Progenitor cell of endocrine pancreas (in vitro differentiated cells): ENCODE measurements around the gene FXYD2. TPM values are rescaled to one million over a fixed set of nuclear protein-coding genes. Genes with fewer than 3 reads are reported as not detected.

Experiments used
- DNase-seq: peaks from one replicate; pipeline ENCODE4 v3.0.0; 2021; ENCODE audit warnings: low spot score; ENCODE audit not compliant: unreplicated experiment
- H3K27ac Mint-ChIP-seq: 2 replicates; pipeline ENCODE4 v1.8.0; 2021; ENCODE audit warnings: mild to moderate bottlenecking, moderate library complexity, mixed read lengths
- H3K27me3 Mint-ChIP-seq: 2 replicates; pipeline ENCODE4 v1.8.0; 2021; ENCODE audit warnings: mixed read lengths
- H3K36me3 Mint-ChIP-seq: 2 replicates; pipeline ENCODE4 v1.8.0; 2022; ENCODE audit warnings: mixed read lengths; ENCODE audit not compliant: insufficient read depth
- H3K4me1 Mint-ChIP-seq: 2 replicates; pipeline ENCODE4 v1.8.0; 2021; ENCODE audit warnings: low read depth, mixed read lengths
- H3K4me3 Mint-ChIP-seq: 2 replicates; pipeline ENCODE4 v1.8.0; 2021; ENCODE audit warnings: low read depth, mild to moderate bottlenecking, moderate library complexity, mixed read lengths
- H3K9me3 Mint-ChIP-seq: 2 replicates; pipeline ENCODE4 v1.8.0; 2021; ENCODE audit warnings: low read depth, mixed read lengths
- total RNA-seq: library from RNA; stranded (reverse); gene quantifications from 2 replicates; pipeline ENCODE4 v1.2.1, GENCODE V29; 2021
- TF ChIP-seq, protein P1 (sequence below): fragments of 200-600 bp; sonication (generic); IDR thresholded peaks from one replicate; pipeline ENCODE4 v1.5.0; 2021; ENCODE audit warnings: antibody characterized with exemption, mild to moderate bottlenecking; ENCODE audit not compliant: unreplicated experiment

FXYD2 gene
- total RNA-seq, 1 donor from 2014 or later: 7.4 TPM

DNA sequence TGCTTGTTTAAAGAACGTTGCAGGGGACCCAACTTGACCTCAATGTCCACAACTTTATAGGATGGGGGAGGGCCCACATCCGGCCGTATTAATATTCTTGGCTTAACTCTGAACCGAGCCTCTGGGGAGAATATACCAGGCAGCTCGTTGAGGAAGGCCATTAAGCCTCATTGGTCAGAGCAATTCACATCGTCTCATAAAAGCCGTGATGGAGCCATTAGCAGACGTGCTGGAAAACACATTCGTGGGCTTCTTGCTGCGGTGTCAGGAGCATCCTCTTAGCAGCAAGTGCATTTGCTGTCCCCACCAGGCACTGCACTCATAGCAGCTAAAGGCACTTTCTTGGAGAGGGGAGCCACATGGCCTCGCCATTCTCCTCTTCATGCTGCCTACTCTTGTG is 42.4 kb downstream of the FXYD2 start:
- no peak overlapping the region for H3K4me3 Mint-ChIP-seq
- no peak for DNase-seq
- TF ChIP-seq, protein P1, sequence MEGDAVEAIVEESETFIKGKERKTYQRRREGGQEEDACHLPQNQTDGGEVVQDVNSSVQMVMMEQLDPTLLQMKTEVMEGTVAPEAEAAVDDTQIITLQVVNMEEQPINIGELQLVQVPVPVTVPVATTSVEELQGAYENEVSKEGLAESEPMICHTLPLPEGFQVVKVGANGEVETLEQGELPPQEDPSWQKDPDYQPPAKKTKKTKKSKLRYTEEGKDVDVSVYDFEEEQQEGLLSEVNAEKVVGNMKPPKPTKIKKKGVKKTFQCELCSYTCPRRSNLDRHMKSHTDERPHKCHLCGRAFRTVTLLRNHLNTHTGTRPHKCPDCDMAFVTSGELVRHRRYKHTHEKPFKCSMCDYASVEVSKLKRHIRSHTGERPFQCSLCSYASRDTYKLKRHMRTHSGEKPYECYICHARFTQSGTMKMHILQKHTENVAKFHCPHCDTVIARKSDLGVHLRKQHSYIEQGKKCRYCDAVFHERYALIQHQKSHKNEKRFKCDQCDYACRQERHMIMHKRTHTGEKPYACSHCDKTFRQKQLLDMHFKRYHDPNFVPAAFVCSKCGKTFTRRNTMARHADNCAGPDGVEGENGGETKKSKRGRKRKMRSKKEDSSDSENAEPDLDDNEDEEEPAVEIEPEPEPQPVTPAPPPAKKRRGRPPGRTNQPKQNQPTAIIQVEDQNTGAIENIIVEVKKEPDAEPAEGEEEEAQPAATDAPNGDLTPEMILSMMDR: no peak
- H3K4me1 Mint-ChIP-seq: no peaks in the 10 kb centered on the region
- H3K27me3 Mint-ChIP-seq: peaks cover 49% of the 10 kb centered on the region
- H3K36me3 Mint-ChIP-seq: no peaks in the 10 kb centered on the region
- H3K9me3 Mint-ChIP-seq: no peaks in the 10 kb centered on the region
- no peak overlapping the region for H3K27ac Mint-ChIP-seq

DNA sequence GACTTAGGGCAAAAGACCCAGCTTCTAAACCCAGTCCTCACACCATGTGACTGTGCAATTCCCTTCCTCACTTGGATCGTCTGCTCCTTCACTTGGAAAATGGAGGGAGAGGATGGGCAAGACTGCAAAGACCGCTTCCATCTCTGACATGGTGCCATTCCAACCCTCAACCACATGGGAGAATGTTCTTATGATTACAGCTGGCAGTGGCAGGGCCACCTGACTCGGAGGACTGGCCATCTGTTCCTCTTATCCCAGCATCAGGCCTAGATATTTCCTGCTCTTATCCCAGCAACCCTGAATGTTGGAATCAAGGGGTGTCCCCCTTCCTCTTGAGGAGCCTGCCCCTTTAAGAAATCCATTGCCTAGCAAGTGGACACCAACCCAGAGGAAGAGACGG is 42.9 kb downstream of the FXYD2 start:
- no peak overlapping the region for H3K4me3 Mint-ChIP-seq
- H3K36me3 Mint-ChIP-seq: no peaks in the 10 kb centered on the region
- no peak overlapping the region for H3K27ac Mint-ChIP-seq
- no peaks in the 10 kb centered on the region for H3K9me3 Mint-ChIP-seq
- TF ChIP-seq, protein P1: no peak
- H3K4me1 Mint-ChIP-seq: no peaks in the 10 kb centered on the region
- DNase-seq: no peak
- peaks cover 53% of the 10 kb centered on the region for H3K27me3 Mint-ChIP-seq

DNA sequence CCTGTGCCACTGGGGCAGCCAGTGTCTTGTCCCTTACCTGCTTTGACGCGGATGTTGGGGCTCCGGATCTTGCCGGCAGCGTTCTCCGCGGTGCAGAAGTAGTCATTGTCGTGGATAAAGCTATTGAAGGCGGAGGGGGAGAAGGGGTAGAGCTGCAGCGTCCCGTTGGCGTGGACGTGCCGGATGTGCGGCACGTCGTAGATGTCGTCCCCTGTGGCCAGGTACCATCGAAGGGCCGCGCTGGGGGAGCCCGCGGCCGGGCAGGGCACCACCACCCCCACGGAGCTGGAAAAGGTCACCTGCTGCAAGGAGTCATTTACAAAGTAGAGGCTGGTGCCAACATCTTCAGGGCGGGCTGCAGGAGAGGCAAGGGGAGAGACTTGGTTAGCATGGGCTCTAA is 44.1 kb downstream of the FXYD2 start:
- TF ChIP-seq, protein P1: no peak
- Mint-ChIP-seq H3K27ac (no peak overlapping the region), H3K36me3 (no peaks in the 10 kb centered on the region), H3K9me3 (no peaks in the 10 kb centered on the region), H3K4me1 (no peaks in the 10 kb centered on the region), H3K4me3 (no peak overlapping the region), H3K27me3 (peaks cover 53% of the 10 kb centered on the region)
- no peak for DNase-seq

DNA sequence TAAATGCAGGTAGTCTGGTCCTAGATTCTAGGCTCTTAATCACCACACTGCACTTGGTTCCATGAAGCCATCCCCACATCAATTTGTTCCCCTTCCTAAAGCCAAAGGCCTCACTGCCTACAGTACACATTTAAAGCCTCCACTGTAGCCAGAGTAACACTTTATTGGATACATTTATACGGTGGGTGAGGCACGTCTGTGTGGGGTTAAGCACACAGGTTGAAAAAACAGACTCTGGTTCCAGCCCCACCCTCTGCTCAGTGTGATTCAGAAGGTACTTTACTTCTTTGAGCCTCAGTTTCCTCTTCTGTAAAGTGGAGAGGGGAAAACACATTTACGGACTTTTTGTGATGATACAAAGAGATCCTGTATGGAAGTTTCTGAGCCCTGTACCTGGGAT is 50.0 kb downstream of the FXYD2 start:
- H3K4me1 Mint-ChIP-seq: no peaks in the 10 kb centered on the region

DNA sequence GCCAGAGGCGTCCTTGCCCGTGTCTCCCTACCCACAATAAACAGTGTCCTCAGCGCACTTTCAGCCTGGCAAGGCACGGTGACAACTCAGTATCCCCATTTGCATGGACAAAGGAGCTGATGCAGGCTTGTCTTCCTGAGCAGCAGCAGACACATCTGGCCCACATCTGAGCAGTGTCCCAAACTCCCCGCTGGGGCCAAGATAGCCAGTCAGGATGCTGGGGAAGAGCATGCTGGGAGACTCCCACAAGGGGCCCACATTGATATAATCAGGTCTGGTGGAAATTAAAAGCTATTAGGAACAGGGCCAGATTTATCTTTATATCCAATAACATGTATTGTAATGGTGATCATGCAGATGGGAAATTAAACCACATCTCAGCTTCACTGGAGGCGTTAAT is 52.2 kb downstream of the FXYD2 start:
- H3K36me3 Mint-ChIP-seq: no peaks in the 10 kb centered on the region
- no peak overlapping the region for H3K4me3 Mint-ChIP-seq
- no peaks in the 10 kb centered on the region for H3K4me1 Mint-ChIP-seq
- DNase-seq: no peak
- no peaks in the 10 kb centered on the region for H3K9me3 Mint-ChIP-seq
- TF ChIP-seq, protein P1: no peak
- H3K27ac Mint-ChIP-seq: no peak overlapping the region
- H3K27me3 Mint-ChIP-seq: peaks cover 35% of the 10 kb centered on the region

More for the DNA sequence above, 50.0 kb downstream of the FXYD2 start:
- no peak for DNase-seq
- TF ChIP-seq, protein P1: no peak
- Mint-ChIP-seq H3K27me3 (peaks cover 34% of the 10 kb centered on the region), H3K36me3 (no peaks in the 10 kb centered on the region), H3K4me3 (no peak overlapping the region), H3K27ac (no peak overlapping the region), H3K9me3 (no peaks in the 10 kb centered on the region)
